ENCODE results near the gene MARVELD1.

- TF ChIP-seq POLR2A (IDR thresholded peaks at IDR 0.05) (no peak), CTCF (IDR thresholded peaks at IDR 0.05) (no peak)
Observed at GRCh38 chr10:97679594-97679993, 33.9 kb upstream of the MARVELD1 start.

All from Peyer's patch (tissue), 4 donors.